GM23248 (cell line): ENCODE data around the gene ENPP5.

Source experiments
- EZH2 ChIP-seq: fragments of 200-600 bp; sonication (generic); IDR thresholded peaks from 2 replicates; pipeline ENCODE4 v1.6.1; 2018; ENCODE audit warnings: antibody characterized with exemption, mild to moderate bottlenecking; ENCODE audit not compliant: insufficient read depth, poor library complexity, severe bottlenecking
- EZH2phosphoT487 ChIP-seq: fragments of 200-600 bp; sonication (generic); IDR thresholded peaks from 2 replicates; pipeline ENCODE4 v1.6.1; 2018; ENCODE audit warnings: antibody characterized with exemption, moderate library complexity, mild to moderate bottlenecking, low read depth; ENCODE audit not compliant: insufficient read depth

- no peak for TF ChIP-seq EZH2phosphoT487
- TF ChIP-seq EZH2: no peak
Observed at GRCh38 chr6:46201702-46202101, 30.9 kb upstream of the ENPP5 start.
